ENCODE measurements around the gene FGF11. TPM values are rescaled to one million over a fixed set of nuclear protein-coding genes. Genes with fewer than 3 reads are reported as not detected.

Gene FGF11
- total RNA-seq, 1 experiment from 2014 or later, result 24.2 TPM

DNA sequence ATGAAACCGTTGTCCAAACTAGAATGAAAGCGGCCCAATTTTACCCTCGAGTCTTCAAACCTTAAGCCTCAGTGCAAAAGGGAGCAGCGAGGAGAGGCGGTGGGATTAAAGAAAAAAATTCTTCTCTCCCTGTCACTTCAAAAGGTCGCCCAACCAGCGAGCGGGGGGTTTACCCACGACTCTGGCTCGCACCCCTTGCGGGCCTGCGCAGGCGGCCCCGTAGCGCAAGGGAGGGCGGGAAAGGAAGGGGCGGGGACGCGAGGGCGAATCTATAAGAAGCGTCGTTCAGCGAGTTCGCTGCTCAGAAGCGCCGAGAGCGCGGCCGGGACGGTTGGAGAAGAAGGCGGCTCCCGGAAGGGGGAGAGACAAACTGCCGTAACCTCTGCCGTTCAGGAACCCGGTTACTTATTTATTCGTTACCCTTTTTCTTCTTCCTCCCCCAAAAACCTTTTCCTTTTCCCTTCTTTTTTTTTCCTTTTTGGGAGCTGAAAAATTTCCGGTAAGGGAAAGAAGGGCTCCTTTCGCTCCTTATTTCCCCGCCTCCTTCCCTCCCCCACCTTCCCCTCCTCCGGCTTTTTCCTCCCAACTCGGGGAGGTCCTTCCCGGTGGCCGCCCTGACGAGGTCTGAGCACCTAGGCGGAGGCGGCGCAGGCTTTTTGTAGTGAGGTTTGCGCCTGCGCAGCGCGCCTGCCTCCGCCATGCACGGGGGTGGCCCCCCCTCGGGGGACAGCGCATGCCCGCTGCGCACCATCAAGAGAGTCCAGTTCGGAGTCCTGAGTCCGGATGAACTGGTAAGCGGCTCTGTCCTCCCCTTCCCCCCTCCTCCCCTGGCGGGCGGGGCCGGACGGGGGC, 45.0 kb downstream of the FGF11 start, which contains the start of gene POLR2A:
Gene POLR2A, plus strand, starts transcription at position 300 of the 852 bp plus-strand sequence.
- peak; percentile 97 for DNase-seq (ENCODE audit: low spot score)
- in situ Hi-C loops (cut with HindIII; ENCODE audit: low sequenced_read_pairs), result loop anchor here (25.0 kb wide), 1 partner anchor 97 kb away; the partner anchor contains the start of genes PLSCR3 and TNK1

DNA sequence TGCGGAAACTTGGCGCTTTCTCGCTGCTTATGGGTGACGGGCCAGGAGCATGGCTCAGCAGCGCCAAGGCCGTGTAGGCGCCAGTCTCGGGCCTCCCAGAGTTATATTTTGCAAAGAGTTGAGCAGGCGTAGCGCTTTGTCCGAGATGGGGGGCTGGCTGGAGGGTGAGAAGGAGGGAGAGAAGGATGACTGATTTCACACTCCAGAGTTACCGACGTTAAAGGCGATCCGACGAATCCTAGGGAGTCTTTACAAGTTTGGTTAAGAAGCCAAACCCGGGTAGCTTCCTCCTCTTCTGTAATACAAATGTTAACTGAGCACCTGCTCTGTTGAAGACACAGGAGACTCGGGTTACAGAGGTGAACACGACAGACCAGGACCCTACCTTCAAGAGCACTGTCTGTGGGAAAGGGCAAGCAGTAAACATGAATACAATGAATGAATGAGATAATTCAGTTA, 45.6 kb downstream of the FGF11 start:
- DNase-seq (ENCODE audit: low spot score), result no peak
- in situ Hi-C loops (cut with HindIII; ENCODE audit: low sequenced_read_pairs), result loop anchor here (25.0 kb wide), 1 partner anchor 98 kb away; the partner anchor contains the start of genes PLSCR3 and TNK1

DNA sequence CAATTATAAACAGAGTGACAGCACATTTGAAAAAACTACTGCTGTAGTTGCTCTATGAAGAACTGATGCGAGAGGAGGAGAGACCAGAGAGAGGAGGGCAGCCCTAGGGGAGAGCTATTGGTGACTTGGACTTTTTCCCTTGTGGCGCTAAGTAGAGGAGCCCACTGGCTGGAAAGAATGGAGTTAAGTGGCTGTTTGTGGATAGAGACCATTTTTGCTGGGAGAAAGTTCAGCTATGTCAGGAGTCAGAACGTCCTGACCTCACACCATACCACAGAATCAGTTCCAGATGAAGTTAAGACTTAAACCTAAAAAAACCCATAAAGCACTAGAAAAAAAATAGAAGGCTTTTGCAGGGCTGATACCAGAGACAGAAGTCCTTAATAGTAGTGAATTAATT, 46.9 kb downstream of the FGF11 start:
- in situ Hi-C loops (cut with HindIII; ENCODE audit: low sequenced_read_pairs), result loop anchor here (25.0 kb wide), 1 partner anchor 99 kb away; the partner anchor contains the start of genes PLSCR3 and TNK1

DNA sequence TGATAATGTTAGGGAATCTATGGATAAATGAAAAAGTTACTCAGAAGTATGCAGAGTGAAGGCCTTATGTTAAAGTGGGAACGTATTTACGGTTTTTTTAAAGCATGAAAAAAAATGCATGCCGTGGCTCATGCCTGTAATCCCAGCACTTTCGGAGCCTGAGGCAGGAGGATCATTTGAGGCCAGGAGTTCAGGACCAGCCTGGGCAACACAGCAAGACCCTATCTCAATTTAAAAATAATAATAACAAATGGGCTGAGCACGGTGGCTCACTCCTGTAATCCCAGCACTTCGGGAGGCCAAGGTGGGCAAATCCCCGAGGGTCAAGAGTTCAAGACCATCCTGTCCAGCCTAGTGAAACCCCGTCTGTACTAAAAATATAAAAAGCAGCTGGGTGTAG, 50.8 kb downstream of the FGF11 start:
- DNase-seq (ENCODE audit: low spot score), result no peak
- in situ Hi-C loops (cut with HindIII; ENCODE audit: low sequenced_read_pairs), result loop anchor here (25.0 kb wide), 1 partner anchor 103 kb away; the partner anchor contains the start of genes PLSCR3 and TNK1

More for the DNA sequence above, 46.9 kb downstream of the FGF11 start:
- no peak for DNase-seq (ENCODE audit: low spot score)

DNA sequence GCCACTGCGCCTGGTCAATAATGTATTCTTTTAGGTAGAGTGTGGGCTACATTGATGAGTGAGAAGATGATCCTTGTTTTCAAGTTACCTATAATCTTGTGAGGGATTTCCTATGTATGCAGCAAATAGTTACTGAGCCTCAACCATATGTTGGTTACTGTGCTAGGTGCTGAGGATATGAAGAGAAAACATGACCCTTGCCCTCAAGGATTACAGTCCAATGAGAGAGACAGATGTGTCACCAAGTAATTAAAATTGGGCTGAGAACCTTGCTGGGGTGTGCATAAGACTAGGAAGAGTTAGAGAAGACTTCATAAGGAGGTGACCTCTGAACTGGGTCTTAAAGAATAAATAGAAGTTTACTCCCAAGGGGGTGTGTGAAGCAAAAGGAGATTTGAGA, 52.3 kb downstream of the FGF11 start:
- no peak for DNase-seq (ENCODE audit: low spot score)
- in situ Hi-C loops (cut with HindIII; ENCODE audit: low sequenced_read_pairs), result loop anchor here (25.0 kb wide), 1 partner anchor 104 kb away; the partner anchor contains the start of genes PLSCR3 and TNK1

DNA sequence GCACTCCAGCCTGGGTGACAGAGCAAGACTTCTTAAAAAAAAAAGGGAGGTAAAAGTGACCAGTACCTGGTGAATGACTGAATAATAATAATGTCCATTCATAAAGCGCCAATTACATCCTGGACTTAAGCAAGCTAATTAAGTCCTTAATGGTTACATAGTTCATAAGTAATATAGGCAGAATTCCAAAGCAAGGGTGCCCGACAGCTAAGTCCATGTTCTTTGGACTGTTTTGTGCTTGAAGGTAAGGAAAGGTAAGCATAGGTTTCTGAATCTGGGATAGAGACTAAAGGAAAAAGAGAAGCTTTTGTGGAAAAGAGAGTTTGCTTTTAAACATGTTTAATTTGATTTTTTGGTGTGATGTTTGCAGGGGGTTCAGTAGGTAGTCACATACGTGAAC, 54.6 kb downstream of the FGF11 start:
- in situ Hi-C loops (cut with HindIII; ENCODE audit: low sequenced_read_pairs), result loop anchor here (25.0 kb wide), 1 partner anchor 107 kb away; the partner anchor contains the start of genes PLSCR3 and TNK1
- DNase-seq (ENCODE audit: low spot score), result no peak

Other genes starting within 250 kb of the FGF11 start
- 15.5 and 18.8 TPM in 2 replicates for gene DLG4, start 219.7 kb upstream of the FGF11 start, total RNA-seq (2014; rRNA removed; shearing (Covaris generic))
- gene ACADVL, start 219.6 kb upstream of the FGF11 start, total RNA-seq (2014; rRNA removed; shearing (Covaris generic)), result 399 and 405 TPM in 2 replicates
- 89.9 and 99.0 TPM in 2 replicates for gene DVL2, start 205.0 kb upstream of the FGF11 start, total RNA-seq (2014; rRNA removed; shearing (Covaris generic))
- gene PHF23, start 200.1 kb upstream of the FGF11 start, total RNA-seq (2014; rRNA removed; shearing (Covaris generic)), result 113 and 121 TPM in 2 replicates
- gene GABARAP, start 197.1 kb upstream of the FGF11 start, total RNA-seq (2014; rRNA removed; shearing (Covaris generic)), result 227 and 249 TPM in 2 replicates
- 18.3 and 26.8 TPM in 2 replicates for gene CTDNEP1, start 187.8 kb upstream of the FGF11 start, total RNA-seq (2014; rRNA removed; shearing (Covaris generic))
- 74.1 and 95.6 TPM in 2 replicates for gene ELP5, start 187.3 kb upstream of the FGF11 start, total RNA-seq (2014; rRNA removed; shearing (Covaris generic))
- gene CLDN7, start 177.0 kb upstream of the FGF11 start, total RNA-seq (2014; rRNA removed; shearing (Covaris generic)), result 0.17 and 3.5 TPM in 2 replicates
- 2.3 and 2.7 TPM in 2 replicates for gene SLC2A4, start 157.8 kb upstream of the FGF11 start, total RNA-seq (2014; rRNA removed; shearing (Covaris generic))
- 20.5 and 20.9 TPM in 2 replicates for gene YBX2, start 144.9 kb upstream of the FGF11 start, total RNA-seq (2014; rRNA removed; shearing (Covaris generic))
- gene EIF5A, start 131.9 kb upstream of the FGF11 start, total RNA-seq (2014; rRNA removed; shearing (Covaris generic)), result 1,140 and 1,147 TPM in 2 replicates
- 109 and 113 TPM in 2 replicates for gene GPS2, start 124.2 kb upstream of the FGF11 start, total RNA-seq (2014; rRNA removed; shearing (Covaris generic))
- 21.4 and 50.0 TPM in 2 replicates for gene NEURL4, start 110.2 kb upstream of the FGF11 start, total RNA-seq (2014; rRNA removed; shearing (Covaris generic))
- gene ACAP1, start 103.0 kb upstream of the FGF11 start, total RNA-seq (2014; rRNA removed; shearing (Covaris generic)), result 0.61 TPM in 1 of 2 replicates, not detected in the other
- gene KCTD11, start 87.3 kb upstream of the FGF11 start, total RNA-seq (2014; rRNA removed; shearing (Covaris generic)), result 12.0 and 14.3 TPM in 2 replicates
- not detected in 2 replicates for gene TMEM95, start 84.4 kb upstream of the FGF11 start, total RNA-seq (2014; rRNA removed; shearing (Covaris generic))
- not detected in 2 replicates for gene TNK1, start 58.4 kb upstream of the FGF11 start, total RNA-seq (2014; rRNA removed; shearing (Covaris generic))
- gene PLSCR3, start 45.0 kb upstream of the FGF11 start, total RNA-seq (2014; rRNA removed; shearing (Covaris generic)), result 7.9 and 8.3 TPM in 2 replicates
- gene TMEM256, start 35.4 kb upstream of the FGF11 start, total RNA-seq (2014; rRNA removed; shearing (Covaris generic)), result 200 and 369 TPM in 2 replicates
- 5.5 and 6.8 TPM in 2 replicates for gene NLGN2, start 31.7 kb upstream of the FGF11 start, total RNA-seq (2014; rRNA removed; shearing (Covaris generic))
- gene SPEM1, start 19.2 kb upstream of the FGF11 start, total RNA-seq (2014; rRNA removed; shearing (Covaris generic)), result not detected in 2 replicates
- not detected in 2 replicates for gene SPEM2, start 13.9 kb upstream of the FGF11 start, total RNA-seq (2014; rRNA removed; shearing (Covaris generic))
- not detected in 2 replicates for gene SPEM3, start 10.7 kb upstream of the FGF11 start, total RNA-seq (2014; rRNA removed; shearing (Covaris generic))
- 4.6 and 4.9 TPM in 2 replicates for gene TMEM102, start 4.1 kb upstream of the FGF11 start, total RNA-seq (2014; rRNA removed; shearing (Covaris generic))
- 7.6 and 24.0 TPM in 2 replicates for gene CHRNB1, start 5.5 kb downstream of the FGF11 start, total RNA-seq (2014; rRNA removed; shearing (Covaris generic))
- gene ZBTB4, start 40.1 kb downstream of the FGF11 start, total RNA-seq (2014; rRNA removed; shearing (Covaris generic)), result 4.1 and 4.4 TPM in 2 replicates
- gene SLC35G6, start 41.9 kb downstream of the FGF11 start, total RNA-seq (2014; rRNA removed; shearing (Covaris generic)), result not detected in 2 replicates
- gene POLR2A, start 44.9 kb downstream of the FGF11 start, total RNA-seq (2014; rRNA removed; shearing (Covaris generic)), result 52.7 and 52.8 TPM in 2 replicates
- gene TNFSF12, start 109.5 kb downstream of the FGF11 start, total RNA-seq (2014; rRNA removed; shearing (Covaris generic)), result not detected in 2 replicates
- gene TNFSF13, start 119.2 kb downstream of the FGF11 start, total RNA-seq (2014; rRNA removed; shearing (Covaris generic)), result 1.5 TPM in 1 of 2 replicates, not detected in the other
- 157 and 182 TPM in 2 replicates for gene SENP3, start 122.4 kb downstream of the FGF11 start, total RNA-seq (2014; rRNA removed; shearing (Covaris generic))
- 119 and 129 TPM in 2 replicates for gene CD68, start 140.1 kb downstream of the FGF11 start, total RNA-seq (2014; rRNA removed; shearing (Covaris generic))
- 151 and 157 TPM in 2 replicates for gene MPDU1, start 144.3 kb downstream of the FGF11 start, total RNA-seq (2014; rRNA removed; shearing (Covaris generic))
- 6.8 and 12.1 TPM in 2 replicates for gene SOX15, start 150.6 kb downstream of the FGF11 start, total RNA-seq (2014; rRNA removed; shearing (Covaris generic))
- 75.9 and 88.0 TPM in 2 replicates for gene FXR2, start 175.4 kb downstream of the FGF11 start, total RNA-seq (2014; rRNA removed; shearing (Covaris generic))
- gene SAT2, start 188.3 kb downstream of the FGF11 start, total RNA-seq (2014; rRNA removed; shearing (Covaris generic)), result 70.2 and 96.9 TPM in 2 replicates
- not detected in 2 replicates for gene SHBG, start 190.6 kb downstream of the FGF11 start, total RNA-seq (2014; rRNA removed; shearing (Covaris generic))
- not detected in 2 replicates for gene ATP1B2, start 211.4 kb downstream of the FGF11 start, total RNA-seq (2014; rRNA removed; shearing (Covaris generic))
- 23.5 and 26.4 TPM in 2 replicates for gene TP53, start 248.0 kb downstream of the FGF11 start, total RNA-seq (2014; rRNA removed; shearing (Covaris generic))
- gene WRAP53, start 249.0 kb downstream of the FGF11 start, total RNA-seq (2014; rRNA removed; shearing (Covaris generic)), result 27.2 and 33.5 TPM in 2 replicates